IMR-90 (cell line): ENCODE results near the gene SPRY1. TPM values are rescaled to one million over a fixed set of nuclear protein-coding genes. Genes with fewer than 3 reads are reported as not detected.

Experiments used
- ATAC-seq: fragments of 200-7000 bp; cut with Tn5 transposase; 2 replicates; pipeline ENCODE4 v1.9.1; 2020; ENCODE audit warnings: low read depth, mild to moderate bottlenecking, moderate library complexity
- BruUV-seq: library from RNA; stranded (reverse); fragments of 400-500 nt; replicated peaks from 2 replicates; lab custom pipeline; 2021; lab: Mats Ljungman, UMichigan
- CTCF ChIA-PET: fragments of 300-600 bp; formaldehyde crosslinking; extraction: SDS; loops from one replicate; lab custom pipeline; 2021; ENCODE audit warnings: antibody characterized with exemption; lab: Yijun Ruan, JAX
- POLR2A ChIA-PET: fragments of 300-600 bp; sonication (Branson Sonifier 250); formaldehyde crosslinking; loops from one replicate; lab custom pipeline; 2022; ENCODE audit warnings: antibody characterized with exemption; ENCODE audit not compliant: unreplicated experiment; lab: Charles Lee
- DNase-seq: peaks from one replicate; pipeline ENCODE4 v3.0.0; 2013
- H2AFZ ChIP-seq: replicated peaks from 2 replicates; pipeline ENCODE3; 2013; ENCODE audit warnings: low read length, mild to moderate bottlenecking; ENCODE audit not compliant: poor library complexity
- H2AK5ac ChIP-seq: 2 replicates; pipeline ENCODE4 v1.6.1; 2013; ENCODE audit warnings: low read depth, low read length, inconsistent platforms
- H2AK9ac ChIP-seq: replicated peaks from 2 replicates; pipeline ENCODE3; 2013; ENCODE audit warnings: mild to moderate bottlenecking, low read depth, low read length, moderate library complexity; ENCODE audit not compliant: poor library complexity
- H2BK120ac ChIP-seq: 2 replicates; pipeline ENCODE4 v1.6.1; 2013; ENCODE audit warnings: low read depth, low read length, inconsistent platforms
- H2BK15ac ChIP-seq: 3 replicates; pipeline ENCODE4 v1.6.1; 2013; ENCODE audit warnings: low read depth, low read length, inconsistent platforms
- H2BK20ac ChIP-seq: 2 replicates; pipeline ENCODE4 v1.6.1; 2013; ENCODE audit warnings: low read depth, mild to moderate bottlenecking, inconsistent platforms, low read length, moderate library complexity
- H2BK5ac ChIP-seq: 2 replicates; pipeline ENCODE4 v1.6.1; 2013; ENCODE audit warnings: mild to moderate bottlenecking, low read depth, low read length, inconsistent platforms; ENCODE audit not compliant: poor library complexity, severe bottlenecking
- H3K14ac ChIP-seq: replicated peaks from 2 replicates; pipeline ENCODE4 v1.6.1; 2013; ENCODE audit warnings: low read depth, low read length, inconsistent platforms
- H3K18ac ChIP-seq: 2 replicates; pipeline ENCODE4 v1.6.1; 2013; ENCODE audit warnings: low read depth, low read length, control low read depth
- H3K23ac ChIP-seq: 2 replicates; pipeline ENCODE4 v1.6.1; 2013; ENCODE audit warnings: low read depth, low read length, inconsistent platforms
- H3K27ac ChIP-seq: 2 replicates; pipeline ENCODE4 v1.5.1; 2013; ENCODE audit warnings: mild to moderate bottlenecking, control low read depth, low read length; ENCODE audit not compliant: insufficient read depth
- H3K27me3 ChIP-seq: 2 replicates; pipeline ENCODE4 v1.6.1; 2013; ENCODE audit warnings: low read length; ENCODE audit not compliant: control insufficient read depth, insufficient read depth
- H3K36me3 ChIP-seq: 2 replicates; pipeline ENCODE4 v1.6.1; 2013; ENCODE audit warnings: low read length, mixed read lengths; ENCODE audit not compliant: control insufficient read depth, insufficient read depth
- H3K4ac ChIP-seq: 2 replicates; pipeline ENCODE4 v1.6.1; 2013; ENCODE audit warnings: low read depth, low read length, inconsistent platforms
- H3K4me1 ChIP-seq: 2 replicates; pipeline ENCODE4 v1.6.1; 2013; ENCODE audit warnings: low read length, mixed read lengths; ENCODE audit not compliant: control insufficient read depth, insufficient read depth
- H3K4me2 ChIP-seq: 2 replicates; pipeline ENCODE4 v1.6.1; 2013; ENCODE audit warnings: low read depth, mild to moderate bottlenecking, control low read depth, low read length, moderate library complexity
- H3K4me3 ChIP-seq: 2 replicates; pipeline ENCODE4 v1.5.1; 2013; ENCODE audit warnings: low read depth, mild to moderate bottlenecking, control low read depth, low read length, moderate library complexity; ENCODE audit not compliant: insufficient read depth
- H3K56ac ChIP-seq: 2 replicates; pipeline ENCODE4 v1.6.1; 2013; ENCODE audit warnings: low read length, inconsistent platforms; ENCODE audit not compliant: insufficient read depth; ENCODE audit errors: extremely low read depth
- H3K79me1 ChIP-seq, 2 experiments: 2 replicates each; pipeline ENCODE4 v1.6.1; 2013; ENCODE audit warnings: low read length in 2 of 2, inconsistent platforms in 1 of 2, low read depth in 1 of 2
- H3K9ac ChIP-seq: 2 replicates; pipeline ENCODE4 v1.6.1; 2013; ENCODE audit warnings: low read depth, low read length, control low read depth
- H3K9me1 ChIP-seq: 2 replicates; pipeline ENCODE4 v1.6.1; 2013; ENCODE audit warnings: low read length, inconsistent platforms; ENCODE audit not compliant: insufficient read depth
- H3K9me3 ChIP-seq: 2 replicates; pipeline ENCODE4 v1.6.1; 2013; ENCODE audit warnings: low read length; ENCODE audit not compliant: control insufficient read depth, insufficient read depth
- H4K20me1 ChIP-seq: 2 replicates; pipeline ENCODE4 v1.6.1; 2013; ENCODE audit warnings: low read length, inconsistent platforms; ENCODE audit not compliant: insufficient read depth
- H4K5ac ChIP-seq: 2 replicates; pipeline ENCODE4 v1.6.1; 2013; ENCODE audit warnings: mild to moderate bottlenecking, low read depth, low read length, control low read depth
- H4K8ac ChIP-seq, 2 experiments: 2 replicates each; pipeline ENCODE4 v1.6.1; 2013; ENCODE audit warnings: low read depth in 2 of 2, low read length in 2 of 2, control low read depth in 1 of 2, inconsistent platforms in 1 of 2
- H4K91ac ChIP-seq: 2 replicates; pipeline ENCODE4 v1.6.1; 2013; ENCODE audit warnings: low read depth, low read length, inconsistent platforms; ENCODE audit not compliant: insufficient read depth
- CHD1 ChIP-seq: IDR thresholded peaks from 2 replicates; pipeline ENCODE4 v1.6.1; 2012; ENCODE audit warnings: low read depth, low read length, improper control_type of control experiment
- MAZ ChIP-seq: IDR thresholded peaks from 2 replicates; pipeline ENCODE4 v1.6.1; 2012; ENCODE audit warnings: low read depth, mild to moderate bottlenecking, low read length, improper control_type of control experiment, moderate library complexity, borderline replicate concordance
- RCOR1 ChIP-seq: IDR thresholded peaks from 2 replicates; pipeline ENCODE4 v1.6.1; 2012; ENCODE audit warnings: mild to moderate bottlenecking, low read length, improper control_type of control experiment; ENCODE audit not compliant: insufficient replicate concordance
- WGBS, 2 experiments: methylation state at CpG; one replicate each; pipeline versions ENCODE4 v1.1.5 to v1.1.7; 2013; ENCODE audit warnings: missing lambda C conversion rate in 2 of 2; ENCODE audit not compliant: insufficient read length in 1 of 2; ENCODE audit errors: extremely low coverage in 2 of 2; 5-methylcytosine and 5-hydroxymethylcytosine counted together
- dilution Hi-C: fragments of 300-500 bp; cut with HindIII; formaldehyde crosslinking; loops from one replicate; pipeline ENCODE4 v1.14.3; 2018; ENCODE audit warnings: low sequenced_read_pairs; ENCODE audit not compliant: unreplicated experiment
- in situ Hi-C: fragments of 300-500 bp; cut with MboI; formaldehyde crosslinking; loops from 3 replicates; pipeline ENCODE4 v1.14.3; 2019; ENCODE audit warnings: low sequenced_read_pairs, inconsistent platforms, mixed read lengths
- intact Hi-C: fragments of 100-400 bp; cut with micrococcal nuclease; formaldehyde crosslinking; loops from 2 replicates; pipeline ENCODE4 v1.10.0; 2022
- polyA plus RNA-seq, 3 experiments: library from polyadenylated mRNA; depleted of rRNA; stranded (reverse); fragments of >200 nt; gene quantifications; 2 replicates each; pipeline ENCODE4 v1.2.3, GENCODE V29; 2012; ENCODE audit warnings: low replicate concordance in 1 of 3
- total RNA-seq: library from RNA; depleted of rRNA; stranded (reverse); fragments of >200 nt; gene quantifications from 2 replicates; pipeline ENCODE4 v1.2.3, GENCODE V29; 2012

Gene SPRY1
- total and polyA plus RNA-seq, 2 of the 4 experiments (the other 2 are of a cell fraction): 1.4 to 2.2 TPM

DNA sequence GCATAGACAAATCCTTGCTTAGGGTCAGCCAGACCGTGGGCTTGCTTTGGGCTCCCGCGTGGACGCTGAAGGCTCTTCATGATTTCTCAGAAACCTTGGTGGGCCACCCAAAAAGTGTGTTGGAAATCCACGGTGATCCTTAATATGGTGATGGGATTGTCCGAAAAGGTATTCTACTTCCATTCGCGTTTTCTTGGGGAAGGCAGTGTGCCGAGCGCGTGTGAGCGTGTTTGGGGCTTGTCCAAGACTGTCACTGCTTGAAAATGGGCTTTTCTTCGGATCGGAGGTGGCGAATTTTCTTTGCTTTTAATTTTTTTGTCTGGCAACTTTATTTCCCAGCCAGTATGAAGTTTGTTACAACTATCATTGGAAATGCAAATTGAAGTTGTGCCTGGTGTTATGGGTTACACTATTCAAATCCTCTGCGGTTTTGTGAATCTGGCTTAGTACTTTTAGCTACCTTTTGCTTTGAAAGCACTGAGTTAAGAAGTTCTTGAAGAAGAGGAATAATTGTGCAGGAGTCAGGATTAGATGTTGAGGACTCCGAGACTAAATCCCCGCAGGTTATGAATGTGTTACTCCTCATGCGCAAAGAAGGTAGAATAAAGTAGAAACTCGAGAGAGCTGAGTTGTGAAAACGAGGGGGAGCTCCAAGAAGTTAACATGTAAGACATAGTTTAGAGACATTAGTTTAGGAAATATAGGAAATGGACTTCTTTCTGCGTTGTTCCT is 3.2 kb downstream of the SPRY1 start:
- ATAC-seq: no peak
- BruUV-seq: no TSS peak

More for the DNA sequence above, 3.2 kb downstream of the SPRY1 start:
- Histone ChIP-seq H3K9me1 (peaks cover 8% of the 10 kb centered on the region; the same call in 1 of the 2 replicates), H3K56ac (peak overlapping the region; percentile 84), H3K4me3 (peak overlapping the region; percentile 60), H4K5ac (peak overlapping the region; percentile 88), H4K91ac (peak overlapping the region; percentile 83), H3K27me3 (no peaks in the 10 kb centered on the region), H2AFZ (peak overlapping the region; percentile 95), H3K4ac (peak overlapping the region; percentile 85), H3K9me3 (no peaks in the 10 kb centered on the region), H3K23ac (peak overlapping the region; percentile 95), H2BK5ac (peak overlapping the region; percentile 65), H4K20me1 (no peaks in the 10 kb centered on the region), H2AK5ac (peak overlapping the region; percentile 36; the same call in 1 of the 2 replicates), H3K79me1 (peaks cover 9 to 37% of the 10 kb centered on the region in 2 experiments; a peak in 3 of 4 replicates), H4K8ac (peak overlapping the region; percentile 20 to 75; a peak in 2 of 4 replicates), H3K36me3 (peaks cover 29% of the 10 kb centered on the region), H2BK120ac (peak overlapping the region; percentile 94), H3K4me2 (peak overlapping the region; percentile 80), H3K27ac (peak overlapping the region; percentile 97), H2BK20ac (peak overlapping the region; percentile 10), H3K14ac (peak overlapping the region; percentile 94), H2BK15ac (peak overlapping the region; percentile 75), H3K9ac (peak overlapping the region; percentile 93), H3K4me1 (no peaks in the 10 kb centered on the region; the same call in none of the 2 replicates), H2AK9ac (peak overlapping the region; percentile 84), H3K18ac (peak overlapping the region; percentile 96)
- ChIA-PET POLR2A (interaction anchor here (0.6 kb wide), 4 partner anchors 156 to 266 kb away, joined by 3 to 5 read pairs (median 4); no protein-coding TSS in a partner anchor), CTCF (interaction anchor here (0.6 to 2.2 kb wide), 4 partner anchors 18 to 433 kb away, joined by 3 to 11 read pairs (median 4); no protein-coding TSS in a partner anchor)
- TF ChIP-seq CHD1 (no peak), RCOR1 (no peak), MAZ (no peak)
- intact Hi-C loops: loop anchor here (1.0 to 5.0 kb wide), 9 partner anchors 105 to 863 kb away; no protein-coding TSS in a partner anchor
- 3% methylated on average over 6 of the region's 22 CpGs; no CpG with 5 or more reads in 1 of the 2 experiments for WGBS, 2 experiments
- DNase-seq: no peak
- in situ Hi-C loops: loop anchor here (5.0 to 10.0 kb wide), 2 partner anchors 253 to 845 kb away; no protein-coding TSS in a partner anchor
- dilution Hi-C loops: no loop called here
